Keratinocyte (primary cell): ENCODE measurements around the gene ADGRL3. TPM values are rescaled to one million over a fixed set of nuclear protein-coding genes. Genes with fewer than 3 reads are reported as not detected.

Source experiments
- DNase-seq: peaks from one replicate; pipeline ENCODE4 v3.0.0-alpha.2; 2011; ENCODE audit warnings: low read depth, missing footprints, low spot score
- FAIRE-seq: peaks from 2 replicates; lab custom pipeline; 2011; peaks lifted over from hg19 to GRCh38; lab: Jason Lieb, UNC
- H2AFZ ChIP-seq: 2 replicates; pipeline ENCODE4 v1.6.0; 2012; ENCODE audit warnings: low read length, control low read depth, inconsistent platforms; ENCODE audit not compliant: control insufficient read depth
- H3K27ac ChIP-seq: 2 replicates; pipeline ENCODE4 v1.5.1; 2011; ENCODE audit warnings: low read length; ENCODE audit not compliant: control insufficient read depth, insufficient read depth
- H3K27me3 ChIP-seq: 3 replicates; pipeline ENCODE4 v1.6.0; 2011; ENCODE audit warnings: low read length; ENCODE audit not compliant: control insufficient read depth, insufficient read depth; ENCODE audit errors: extremely low read depth
- H3K36me3 ChIP-seq, 2 experiments: 2 replicates in 1 of 2; 3 replicates in 1 of 2; pipeline ENCODE4 v1.5.1; 2011; ENCODE audit warnings: low read length in 2 of 2, mild to moderate bottlenecking in 1 of 2; ENCODE audit not compliant: control insufficient read depth in 2 of 2, insufficient read depth in 2 of 2; ENCODE audit errors: extremely low read depth in 1 of 2
- H3K4me1 ChIP-seq: 3 replicates; pipeline ENCODE4 v1.5.1; 2011; ENCODE audit warnings: low read length; ENCODE audit not compliant: control insufficient read depth, insufficient read depth; ENCODE audit errors: extremely low read depth
- H3K4me2 ChIP-seq: 3 replicates; pipeline ENCODE4 v1.6.0; 2011; ENCODE audit warnings: low read depth, low read length; ENCODE audit not compliant: control insufficient read depth, insufficient read depth; ENCODE audit errors: extremely low read depth
- H3K4me3 ChIP-seq, 3 experiments: fragments of 200-600 bp in 1 of 3; sonication (generic) in 1 of 3; 2 replicates in 2 of 3; 3 replicates in 1 of 3; pipeline ENCODE4 v1.5.1; 2011 to 2016; ENCODE audit warnings: low read length in 3 of 3, mild to moderate bottlenecking in 3 of 3, control low read depth in 2 of 3, inconsistent platforms in 1 of 3, low read depth in 1 of 3, mixed read lengths in 1 of 3, mixed run types in 1 of 3, moderate library complexity in 1 of 3; ENCODE audit not compliant: control insufficient read depth in 2 of 3, insufficient read depth in 2 of 3; ENCODE audit errors: extremely low read depth in 1 of 3
- H3K79me2 ChIP-seq: 2 replicates; pipeline ENCODE4 v1.6.0; 2012; ENCODE audit warnings: low read length; ENCODE audit not compliant: control insufficient read depth, insufficient read depth
- H3K9ac ChIP-seq: 3 replicates; pipeline ENCODE4 v1.6.0; 2011; ENCODE audit warnings: low read length; ENCODE audit not compliant: control insufficient read depth, insufficient read depth; ENCODE audit errors: extremely low read depth
- H3K9me1 ChIP-seq: 3 replicates; pipeline ENCODE4 v1.6.0; 2011; ENCODE audit warnings: low read length; ENCODE audit not compliant: control insufficient read depth, insufficient read depth; ENCODE audit errors: extremely low read depth
- H3K9me3 ChIP-seq: 2 replicates; pipeline ENCODE4 v1.5.1; 2012; ENCODE audit warnings: low read depth, low read length; ENCODE audit not compliant: control insufficient read depth
- H4K20me1 ChIP-seq: 3 replicates; pipeline ENCODE4 v1.6.0; 2011; ENCODE audit warnings: low read length; ENCODE audit not compliant: control insufficient read depth, insufficient read depth; ENCODE audit errors: extremely low read depth
- EZH2 ChIP-seq: IDR thresholded peaks from one replicate; pipeline ENCODE4 v1.6.1; 2012; ENCODE audit warnings: inconsistent platforms, mild to moderate bottlenecking, low read length, moderate library complexity
- dilution Hi-C: fragments of 300-500 bp; cut with MboI; formaldehyde crosslinking; loops from one replicate; pipeline ENCODE4 v1.7.0; 2020; ENCODE audit warnings: low sequenced_read_pairs; ENCODE audit not compliant: extremely low pct_ligation_motif_present
- polyA plus RNA-seq, 5 experiments: library from polyadenylated mRNA; depleted of rRNA in 3 of 5; stranded (reverse) in 3 of 5; stranded (forward) in 1 of 5; unstranded in 1 of 5; fragments of >200 nt; gene quantifications; 1 replicate in 1 of 5; 2 replicates in 3 of 5; 3 replicates in 1 of 5; pipeline versions ENCODE4 v1.2.1 to v1.2.3, GENCODE V29; 2011 to 2012; ENCODE audit warnings: missing spikeins in 2 of 5, low read depth in 1 of 5, low replicate concordance in 1 of 5
- TF ChIP-seq, protein P1 (sequence below), 3 experiments: IDR thresholded peaks in 1 of 3; conservative IDR thresholded peaks in 1 of 3; optimal IDR thresholded peaks in 1 of 3; 2 replicates in 2 of 3; 3 replicates in 1 of 3; pipeline versions ENCODE3 to v1.5.1; 2011; ENCODE audit warnings: low read length in 3 of 3, mild to moderate bottlenecking in 3 of 3, moderate library complexity in 2 of 3, control low read depth in 1 of 3, inconsistent platforms in 1 of 3; ENCODE audit not compliant: insufficient read depth in 2 of 3; ENCODE audit errors: extremely low read depth in 1 of 3

Gene ADGRL3
- polyA plus RNA-seq, 1 donor (not counting 4 experiments of a cell fraction or from before 2014, with no cell fraction given) = 0.18 TPM

DNA sequence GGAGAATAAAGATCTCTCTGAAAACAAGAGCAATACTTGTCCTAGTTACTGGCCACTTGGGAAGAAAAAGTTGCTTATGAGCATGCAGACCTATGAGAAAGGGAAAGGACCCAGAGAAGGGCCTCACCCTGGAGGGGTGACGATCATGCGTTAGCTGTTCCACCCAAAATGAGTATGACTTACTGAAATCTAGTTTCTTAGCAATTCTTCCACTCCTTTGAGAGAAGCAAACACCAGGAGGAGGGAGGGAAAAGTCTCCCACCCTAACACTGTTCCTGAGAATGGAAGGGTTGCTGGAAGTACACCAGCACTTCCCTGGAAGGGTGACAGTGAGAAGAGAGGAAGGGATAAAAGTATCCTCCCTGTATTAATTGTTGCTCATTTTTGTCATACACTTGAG is 107.9 kb downstream of the ADGRL3 start:
- Histone ChIP-seq H3K36me3 (no peaks in the 10 kb centered on the region), H3K27me3 (no peaks in the 10 kb centered on the region), H3K9me3 (no peaks in the 10 kb centered on the region), H3K9ac (no peak overlapping the region), H3K4me2 (no peak overlapping the region), H2AFZ (no peak overlapping the region), H3K4me1 (no peaks in the 10 kb centered on the region), H4K20me1 (no peaks in the 10 kb centered on the region), H3K9me1 (no peaks in the 10 kb centered on the region), H3K79me2 (no peaks in the 10 kb centered on the region), H3K27ac (no peak overlapping the region), H3K4me3 (no peak overlapping the region)
- FAIRE-seq = no peak
- dilution Hi-C loops = no loop called here
- DNase-seq = no peak
- TF ChIP-seq EZH2 = no peak
- TF ChIP-seq, protein P1, sequence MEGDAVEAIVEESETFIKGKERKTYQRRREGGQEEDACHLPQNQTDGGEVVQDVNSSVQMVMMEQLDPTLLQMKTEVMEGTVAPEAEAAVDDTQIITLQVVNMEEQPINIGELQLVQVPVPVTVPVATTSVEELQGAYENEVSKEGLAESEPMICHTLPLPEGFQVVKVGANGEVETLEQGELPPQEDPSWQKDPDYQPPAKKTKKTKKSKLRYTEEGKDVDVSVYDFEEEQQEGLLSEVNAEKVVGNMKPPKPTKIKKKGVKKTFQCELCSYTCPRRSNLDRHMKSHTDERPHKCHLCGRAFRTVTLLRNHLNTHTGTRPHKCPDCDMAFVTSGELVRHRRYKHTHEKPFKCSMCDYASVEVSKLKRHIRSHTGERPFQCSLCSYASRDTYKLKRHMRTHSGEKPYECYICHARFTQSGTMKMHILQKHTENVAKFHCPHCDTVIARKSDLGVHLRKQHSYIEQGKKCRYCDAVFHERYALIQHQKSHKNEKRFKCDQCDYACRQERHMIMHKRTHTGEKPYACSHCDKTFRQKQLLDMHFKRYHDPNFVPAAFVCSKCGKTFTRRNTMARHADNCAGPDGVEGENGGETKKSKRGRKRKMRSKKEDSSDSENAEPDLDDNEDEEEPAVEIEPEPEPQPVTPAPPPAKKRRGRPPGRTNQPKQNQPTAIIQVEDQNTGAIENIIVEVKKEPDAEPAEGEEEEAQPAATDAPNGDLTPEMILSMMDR (optimal IDR thresholded peaks at IDR 0.05 in 1 of 3, IDR thresholded peaks at IDR 0.05 in 1 of 3, conservative IDR thresholded peaks at IDR 0.05 in 1 of 3; ENCODE audit: extremely low read depth in 1 of 3, insufficient read depth in 2 of 3, low read length in 3 of 3) = no peak

DNA sequence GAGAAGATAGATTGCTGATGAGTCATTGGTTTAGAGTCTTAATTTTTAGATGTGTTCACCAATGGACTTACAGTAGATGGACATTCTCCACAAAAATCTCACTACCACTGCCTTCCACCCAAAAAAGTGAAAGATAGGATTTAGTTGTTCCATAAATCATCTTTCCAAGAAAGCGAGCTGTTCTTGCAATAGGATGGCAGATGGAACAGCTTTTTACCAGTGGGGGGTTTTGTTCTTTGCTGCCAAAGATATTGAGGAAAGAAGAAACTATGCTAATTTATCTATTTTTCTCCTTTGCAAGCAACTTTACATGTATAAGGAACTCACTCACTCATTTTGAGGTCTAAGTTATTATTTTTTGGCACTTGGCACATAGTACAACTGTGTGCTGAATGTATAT is 109.5 kb downstream of the ADGRL3 start:
- Histone ChIP-seq H3K27ac (no peak overlapping the region), H3K27me3 (no peaks in the 10 kb centered on the region), H3K9me1 (no peaks in the 10 kb centered on the region), H3K9ac (no peak overlapping the region), H3K79me2 (no peaks in the 10 kb centered on the region), H4K20me1 (no peaks in the 10 kb centered on the region), H3K36me3 (no peaks in the 10 kb centered on the region), H3K4me3 (no peak overlapping the region), H2AFZ (no peak overlapping the region), H3K4me1 (no peaks in the 10 kb centered on the region), H3K9me3 (no peaks in the 10 kb centered on the region), H3K4me2 (no peak overlapping the region)
- FAIRE-seq = no peak
- DNase-seq = no peak
- no peak for TF ChIP-seq EZH2
- TF ChIP-seq, protein P1 (optimal IDR thresholded peaks at IDR 0.05 in 1 of 3, IDR thresholded peaks at IDR 0.05 in 1 of 3, conservative IDR thresholded peaks at IDR 0.05 in 1 of 3; ENCODE audit: extremely low read depth in 1 of 3, insufficient read depth in 2 of 3, low read length in 3 of 3) = no peak
- dilution Hi-C loops = no loop called here
